GM23338 (cell line): ENCODE results near the gene UBAC1. TPM values are rescaled to one million over a fixed set of nuclear protein-coding genes. Genes with fewer than 3 reads are reported as not detected.

Experiments used
- ATAC-seq: fragments of 200-7000 bp; cut with Tn5 transposase; 3 replicates; pipeline ENCODE4 v1.9.1; 2020
- DNase-seq: peaks from one replicate; pipeline ENCODE4 v3.0.0-alpha.2; 2015; ENCODE audit warnings: low spot score
- H2AFZ ChIP-seq: fragments of 200-600 bp; sonication (generic); 2 replicates; pipeline ENCODE4 v1.8.0; 2016; ENCODE audit warnings: antibody characterized with exemption, mild to moderate bottlenecking, moderate library complexity
- H3F3A ChIP-seq: fragments of 200-600 bp; sonication (generic); replicated peaks from 2 replicates; pipeline ENCODE4 v1.8.0; 2017; ENCODE audit warnings: antibody characterized with exemption, mixed run types, low read depth
- H3K27ac ChIP-seq: fragments of 200-600 bp; sonication (generic); 2 replicates; pipeline ENCODE4 v1.6.1; 2016; ENCODE audit warnings: low read depth
- H3K27me3 ChIP-seq: fragments of 200-600 bp; sonication (generic); 2 replicates; pipeline ENCODE4 v1.8.0; 2016; ENCODE audit warnings: mild to moderate bottlenecking, mixed run types, moderate library complexity; ENCODE audit not compliant: insufficient read depth
- H3K36me3 ChIP-seq: fragments of 200-600 bp; sonication (generic); 2 replicates; pipeline ENCODE4 v1.8.0; 2016; ENCODE audit warnings: mild to moderate bottlenecking; ENCODE audit not compliant: insufficient read depth
- H3K4me1 ChIP-seq: fragments of 200-600 bp; sonication (generic); 2 replicates; pipeline ENCODE4 v1.8.0; 2016; ENCODE audit warnings: mild to moderate bottlenecking, moderate library complexity; ENCODE audit not compliant: insufficient read depth
- H3K4me2 ChIP-seq: fragments of 200-600 bp; sonication (generic); 2 replicates; pipeline ENCODE4 v1.7.1; 2017; ENCODE audit warnings: mixed run types
- H3K4me3 ChIP-seq: fragments of 200-600 bp; sonication (generic); 2 replicates; pipeline ENCODE4 v1.6.1; 2016; ENCODE audit warnings: mixed run types
- H3K79me2 ChIP-seq: fragments of 200-600 bp; sonication (generic); replicated peaks from 2 replicates; pipeline ENCODE4 v1.8.0; 2017; ENCODE audit warnings: mild to moderate bottlenecking; ENCODE audit not compliant: insufficient read depth
- H3K9me2 ChIP-seq: fragments of 200-600 bp; sonication (generic); 2 replicates; pipeline ENCODE4 v1.8.0; 2017; ENCODE audit not compliant: insufficient read depth
- H4K20me1 ChIP-seq: fragments of 200-600 bp; sonication (generic); replicated peaks from 2 replicates; pipeline ENCODE4 v1.8.0; 2017; ENCODE audit warnings: mild to moderate bottlenecking; ENCODE audit not compliant: insufficient read depth
- H3K27ac Mint-ChIP-seq: 2 replicates; pipeline ENCODE4 v1.8.0; 2020; ENCODE audit warnings: inconsistent platforms, mild to moderate bottlenecking, moderate library complexity, mixed read lengths
- H3K27me3 Mint-ChIP-seq: 3 replicates; pipeline ENCODE4 v1.8.0; 2022; ENCODE audit warnings: low read depth, mild to moderate bottlenecking, moderate library complexity, mixed read lengths, inconsistent platforms; ENCODE audit not compliant: insufficient read depth, poor library complexity
- H3K36me3 Mint-ChIP-seq: 3 replicates; pipeline ENCODE4 v1.8.0; 2021; ENCODE audit warnings: low read depth, mild to moderate bottlenecking, inconsistent platforms, moderate library complexity, mixed read lengths
- H3K4me1 Mint-ChIP-seq: 3 replicates; pipeline ENCODE4 v1.8.0; 2020; ENCODE audit warnings: mild to moderate bottlenecking, inconsistent platforms, mixed read lengths
- H3K4me3 Mint-ChIP-seq: 3 replicates; pipeline ENCODE4 v1.8.0; 2021; ENCODE audit warnings: moderate library complexity, mild to moderate bottlenecking, inconsistent platforms, mixed read lengths
- H3K9me3 Mint-ChIP-seq: 3 replicates; pipeline ENCODE4 v1.8.0; 2020; ENCODE audit warnings: moderate library complexity, mild to moderate bottlenecking, inconsistent platforms, mixed read lengths
- CREB1 ChIP-seq: fragments of 250-450 bp; sonication (Bioruptor Pico); IDR thresholded peaks from 2 replicates; pipeline ENCODE4 v1.5.0; 2020; ENCODE audit warnings: low read depth, mild to moderate bottlenecking, moderate library complexity
- CTCF ChIP-seq, 2 experiments: fragments of 200-600 bp in 1 of 2; sonication (generic) in 1 of 2; conservative IDR thresholded peaks; 2 replicates each; pipeline versions ENCODE4 v1.5.1 to v1.6.1; 2016 to 2017; ENCODE audit warnings: antibody characterized with exemption in 2 of 2, low read depth in 2 of 2, mild to moderate bottlenecking in 2 of 2, moderate library complexity in 1 of 2
- EZH2 ChIP-seq: fragments of 200-600 bp; sonication (generic); IDR thresholded peaks from one replicate; pipeline ENCODE4 v1.8.0; 2017; ENCODE audit warnings: antibody characterized with exemption, mild to moderate bottlenecking, low read depth; ENCODE audit not compliant: unreplicated experiment
- EZH2phosphoT487 ChIP-seq: fragments of 200-600 bp; sonication (generic); IDR thresholded peaks from one replicate; pipeline ENCODE4 v1.8.1; 2018; ENCODE audit warnings: antibody characterized with exemption; ENCODE audit not compliant: unreplicated experiment
- JUNB ChIP-seq: IDR thresholded peaks from one replicate; pipeline ENCODE4 v1.6.1; 2016; ENCODE audit warnings: antibody characterized with exemption; ENCODE audit not compliant: unreplicated experiment
- NANOG ChIP-seq: IDR thresholded peaks from 2 replicates; pipeline ENCODE4 v1.6.1; 2016; ENCODE audit warnings: antibody characterized with exemption, borderline replicate concordance
- POLR2AphosphoS5 ChIP-seq: IDR thresholded peaks from 2 replicates; pipeline ENCODE4 v1.6.1; 2016; ENCODE audit warnings: antibody characterized with exemption, low read depth
- STAT1 ChIP-seq: IDR thresholded peaks from one replicate; pipeline ENCODE4 v1.6.1; 2016; ENCODE audit warnings: antibody characterized with exemption; ENCODE audit not compliant: unreplicated experiment
- ZNF114 ChIP-seq: fragments of 250-450 bp; sonication (Bioruptor Pico); IDR thresholded peaks from 2 replicates; pipeline ENCODE4 v1.5.0; 2020; ENCODE audit warnings: mild to moderate bottlenecking, moderate library complexity
- ZNF331 ChIP-seq: fragments of 250-450 bp; sonication (Bioruptor Pico); IDR thresholded peaks from 2 replicates; pipeline ENCODE4 v1.5.0; 2020; ENCODE audit warnings: low read depth, mild to moderate bottlenecking, moderate library complexity
- ZNF462 ChIP-seq: fragments of 250-450 bp; sonication (Bioruptor Pico); IDR thresholded peaks from 2 replicates; pipeline ENCODE4 v1.5.0; 2020; ENCODE audit warnings: mild to moderate bottlenecking, moderate library complexity
- polyA plus RNA-seq: library from polyadenylated mRNA; unstranded; fragments of >200 nt; fragmentation: Nextera tagmentation; extraction: Ambion mirVana; gene quantifications from 2 replicates; pipeline ENCODE4 v1.2.1, GENCODE V29; 2016
- total RNA-seq: library from RNA; depleted of rRNA; stranded (reverse); fragments of >200 nt; shearing (Covaris generic); gene quantifications from 2 replicates; pipeline ENCODE4 v1.2.3, GENCODE V29; 2014
- TF ChIP-seq, protein P1 (sequence below): IDR thresholded peaks from one replicate; pipeline ENCODE4 v1.6.1; 2018; ENCODE audit warnings: antibody characterized with exemption; ENCODE audit not compliant: unreplicated experiment
- TF ChIP-seq, protein P2 (sequence below): IDR thresholded peaks from 2 replicates; pipeline ENCODE4 v1.6.1; 2016; ENCODE audit warnings: antibody characterized with exemption

Gene UBAC1
- total and polyA plus RNA-seq, 2 experiments from 2014 or later, result 63.2 to 86.6 TPM

- no peaks in the 10 kb centered on the region for H3K27me3 Mint-ChIP-seq
- Histone ChIP-seq H3F3A (no peaks in the 10 kb centered on the region; the same call in 1 of the 2 replicates), H3K9me2 (no peaks in the 10 kb centered on the region), H3K79me2 (peaks cover 100% of the 10 kb centered on the region), H3K4me3 (no peak overlapping the region), H3K4me1 (peaks cover 21% of the 10 kb centered on the region), H3K4me2 (no peak overlapping the region), H3K36me3 (no peaks in the 10 kb centered on the region; the same call in 1 of the 2 replicates), H3K27ac (no peak overlapping the region), H3K27me3 (no peaks in the 10 kb centered on the region), H4K20me1 (peaks cover 86% of the 10 kb centered on the region), H2AFZ (no peak overlapping the region)
- H3K4me3 Mint-ChIP-seq, result no peak overlapping the region
- no peak overlapping the region for H3K27ac Mint-ChIP-seq
- TF ChIP-seq CTCF (conservative IDR thresholded peaks at IDR 0.05; ENCODE audit: low read depth in 2 of 2), result no peak
- TF ChIP-seq, protein P1, sequence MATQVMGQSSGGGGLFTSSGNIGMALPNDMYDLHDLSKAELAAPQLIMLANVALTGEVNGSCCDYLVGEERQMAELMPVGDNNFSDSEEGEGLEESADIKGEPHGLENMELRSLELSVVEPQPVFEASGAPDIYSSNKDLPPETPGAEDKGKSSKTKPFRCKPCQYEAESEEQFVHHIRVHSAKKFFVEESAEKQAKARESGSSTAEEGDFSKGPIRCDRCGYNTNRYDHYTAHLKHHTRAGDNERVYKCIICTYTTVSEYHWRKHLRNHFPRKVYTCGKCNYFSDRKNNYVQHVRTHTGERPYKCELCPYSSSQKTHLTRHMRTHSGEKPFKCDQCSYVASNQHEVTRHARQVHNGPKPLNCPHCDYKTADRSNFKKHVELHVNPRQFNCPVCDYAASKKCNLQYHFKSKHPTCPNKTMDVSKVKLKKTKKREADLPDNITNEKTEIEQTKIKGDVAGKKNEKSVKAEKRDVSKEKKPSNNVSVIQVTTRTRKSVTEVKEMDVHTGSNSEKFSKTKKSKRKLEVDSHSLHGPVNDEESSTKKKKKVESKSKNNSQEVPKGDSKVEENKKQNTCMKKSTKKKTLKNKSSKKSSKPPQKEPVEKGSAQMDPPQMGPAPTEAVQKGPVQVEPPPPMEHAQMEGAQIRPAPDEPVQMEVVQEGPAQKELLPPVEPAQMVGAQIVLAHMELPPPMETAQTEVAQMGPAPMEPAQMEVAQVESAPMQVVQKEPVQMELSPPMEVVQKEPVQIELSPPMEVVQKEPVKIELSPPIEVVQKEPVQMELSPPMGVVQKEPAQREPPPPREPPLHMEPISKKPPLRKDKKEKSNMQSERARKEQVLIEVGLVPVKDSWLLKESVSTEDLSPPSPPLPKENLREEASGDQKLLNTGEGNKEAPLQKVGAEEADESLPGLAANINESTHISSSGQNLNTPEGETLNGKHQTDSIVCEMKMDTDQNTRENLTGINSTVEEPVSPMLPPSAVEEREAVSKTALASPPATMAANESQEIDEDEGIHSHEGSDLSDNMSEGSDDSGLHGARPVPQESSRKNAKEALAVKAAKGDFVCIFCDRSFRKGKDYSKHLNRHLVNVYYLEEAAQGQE, result no peak
- TF ChIP-seq EZH2, result no peak
- TF ChIP-seq, protein P2, sequence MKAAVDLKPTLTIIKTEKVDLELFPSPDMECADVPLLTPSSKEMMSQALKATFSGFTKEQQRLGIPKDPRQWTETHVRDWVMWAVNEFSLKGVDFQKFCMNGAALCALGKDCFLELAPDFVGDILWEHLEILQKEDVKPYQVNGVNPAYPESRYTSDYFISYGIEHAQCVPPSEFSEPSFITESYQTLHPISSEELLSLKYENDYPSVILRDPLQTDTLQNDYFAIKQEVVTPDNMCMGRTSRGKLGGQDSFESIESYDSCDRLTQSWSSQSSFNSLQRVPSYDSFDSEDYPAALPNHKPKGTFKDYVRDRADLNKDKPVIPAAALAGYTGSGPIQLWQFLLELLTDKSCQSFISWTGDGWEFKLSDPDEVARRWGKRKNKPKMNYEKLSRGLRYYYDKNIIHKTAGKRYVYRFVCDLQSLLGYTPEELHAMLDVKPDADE, result no peak
- no peak for TF ChIP-seq ZNF462
- no peak for TF ChIP-seq ZNF331
- TF ChIP-seq ZNF114 (CRISPR knock-in tag), result no peak
- no peak for TF ChIP-seq EZH2phosphoT487
- TF ChIP-seq CREB1 (CRISPR knock-in tag), result no peak
- no peak for TF ChIP-seq STAT1
- TF ChIP-seq POLR2AphosphoS5, result no peak
- TF ChIP-seq JUNB, result no peak
- no peak for TF ChIP-seq NANOG
- H3K9me3 Mint-ChIP-seq, result peaks cover 11% of the 10 kb centered on the region; the same call in 2 of the 3 replicates
- peaks cover 41% of the 10 kb centered on the region for H3K4me1 Mint-ChIP-seq
- H3K36me3 Mint-ChIP-seq, result peaks cover 30% of the 10 kb centered on the region
- ATAC-seq (no peak), DNase-seq (no peak)
Measured at GRCh38 chr9:135895202-135895848, 65.8 kb downstream of the UBAC1 start.
